Suppressor macrophage treated with lipopolysaccharide for 4 hours (primary cell): Measurements from ENCODE around the gene PTBP1.

ENCODE experiments used
- DNase-seq: peaks from one replicate; pipeline ENCODE4 v3.0.0-alpha.2; 2020

PTBP1 gene

GRCh38 chr19:858868-859843, 61.9 kb downstream of the PTBP1 start, which contains the start of gene CFD:
TSS of gene CFD (plus strand) at chr19:859664. CDS start at chr19:859690, 26 bp downstream.
- DNase-seq = peak; percentile 59

GRCh38 chr19:861141-861755, 64.0 kb downstream of the PTBP1 start:
- no peak for DNase-seq
